K562 (cell line): ENCODE measurements around the gene CFAP69. TPM values are rescaled to one million over a fixed set of nuclear protein-coding genes. Genes with fewer than 3 reads are reported as not detected.

Source experiments
- ATAC-seq: fragments of 200-7000 bp; cut with Tn5 transposase; 3 replicates; pipeline ENCODE4 v1.9.1; 2020; ENCODE audit warnings: moderate library complexity
- BruUV-seq: library from RNA; stranded (reverse); fragments of 400-500 nt; replicated peaks from 2 replicates; lab custom pipeline; 2021; lab: Mats Ljungman, UMichigan
- CTCF ChIA-PET: fragments of 300-600 bp; formaldehyde crosslinking; extraction: SDS; loops from one replicate; lab custom pipeline; 2021; ENCODE audit warnings: low intra/inter-chr PET ratio; lab: Yijun Ruan, JAX
- POLR2A ChIA-PET: fragments of 300-600, 350-650 bp; sonication (Branson Sonifier 250); formaldehyde crosslinking; extraction: SDS; loops from one replicate; lab custom pipeline; 2021; ENCODE audit warnings: antibody characterized with exemption, inconsistent platforms; lab: Yijun Ruan, JAX
- DNase-seq, 4 experiments: peaks; one replicate each; pipeline versions ENCODE4 v3.0.0 to v3.0.0-alpha.2; 2011 to 2018; ENCODE audit warnings: low spot score in 3 of 4, mixed read lengths in 3 of 4; ENCODE audit errors: extremely low read depth in 1 of 4
- FAIRE-seq: peaks from 2 replicates; lab custom pipeline; 2011; peaks lifted over from hg19 to GRCh38; lab: Jason Lieb, UNC
- H2AFZ ChIP-seq: 2 replicates; pipeline ENCODE4 v1.6.0; 2011; ENCODE audit warnings: low read depth, low read length, control low read depth, inconsistent platforms
- H3K27ac ChIP-seq: fragments of 200-600 bp; 3 replicates; pipeline ENCODE4 v1.8.0; 2011; ENCODE audit warnings: low read depth, mild to moderate bottlenecking, control low read depth, inconsistent platforms, low read length, moderate library complexity, mixed read lengths; ENCODE audit errors: extremely low read depth
- H3K27me3 ChIP-seq, 2 experiments: fragments of 300-600 bp in 1 of 2; 2 replicates in 1 of 2; 3 replicates in 1 of 2; pipeline versions ENCODE4 v1.6.0 to v1.8.0; 2011; ENCODE audit warnings: inconsistent platforms in 2 of 2, low read length in 2 of 2, mild to moderate bottlenecking in 1 of 2, mixed read lengths in 1 of 2, moderate library complexity in 1 of 2; ENCODE audit not compliant: control insufficient read depth in 2 of 2, insufficient read depth in 2 of 2
- H3K36me3 ChIP-seq: fragments of 300-600 bp; 3 replicates; pipeline ENCODE4 v1.8.0; 2011; ENCODE audit warnings: mild to moderate bottlenecking, low read length, inconsistent platforms; ENCODE audit not compliant: control insufficient read depth, insufficient read depth
- H3K4me1 ChIP-seq, 2 experiments: fragments of 200-600 bp in 1 of 2; replicated peaks in 1 of 2; 2 replicates in 1 of 2; 3 replicates in 1 of 2; pipeline versions ENCODE4 v1.5.1 to v1.8.0; 2011; ENCODE audit warnings: inconsistent platforms in 2 of 2, low read length in 2 of 2, mild to moderate bottlenecking in 1 of 2, mixed read lengths in 1 of 2, moderate library complexity in 1 of 2; ENCODE audit not compliant: control insufficient read depth in 2 of 2, insufficient read depth in 2 of 2
- H3K4me2 ChIP-seq: 2 replicates; pipeline ENCODE4 v1.6.1; 2011; ENCODE audit warnings: low read length, control low read depth, inconsistent platforms, mixed read lengths; ENCODE audit not compliant: insufficient read depth
- H3K4me3 ChIP-seq: fragments of 200-600 bp; sonication (generic), shearing (Covaris generic); 2 replicates; pipeline ENCODE4 v1.5.1; 2016; ENCODE audit warnings: control low read depth, inconsistent platforms
- H3K79me2 ChIP-seq: fragments of 200-600 bp; 3 replicates; pipeline ENCODE4 v1.8.0; 2011; ENCODE audit warnings: low read length, inconsistent platforms; ENCODE audit not compliant: control insufficient read depth, insufficient read depth
- H3K9ac ChIP-seq, 2 experiments: 2 replicates each; pipeline versions ENCODE4 v1.6.0 to v1.6.1; 2011; ENCODE audit warnings: low read depth in 2 of 2, low read length in 2 of 2, control low read depth in 1 of 2, inconsistent platforms in 1 of 2, mild to moderate bottlenecking in 1 of 2, mixed read lengths in 1 of 2; ENCODE audit not compliant: insufficient read depth in 1 of 2
- H3K9me1 ChIP-seq: one replicate; pipeline ENCODE4 v1.6.0; 2011; ENCODE audit warnings: inconsistent platforms, mild to moderate bottlenecking, low read length, moderate library complexity; ENCODE audit not compliant: control insufficient read depth, insufficient read depth
- H3K9me3 ChIP-seq: replicated peaks from 2 replicates; pipeline ENCODE4 v1.5.1; 2011; ENCODE audit warnings: low read depth, low read length, inconsistent platforms; ENCODE audit not compliant: control insufficient read depth, insufficient read depth
- H4K20me1 ChIP-seq: replicated peaks from 2 replicates; pipeline ENCODE4 v1.6.1; 2011; ENCODE audit warnings: low read length, inconsistent platforms, mixed read lengths; ENCODE audit not compliant: control insufficient read depth, insufficient read depth
- ADNP ChIP-seq: fragments of 200-800 bp; sonication (Bioruptor generic); IDR thresholded peaks from 2 replicates; pipeline ENCODE4 v1.6.1; 2016; ENCODE audit warnings: missing genetic modification characterization, missing compliant biosample characterization
- BCOR ChIP-seq: fragments of 450-650 bp; IDR thresholded peaks from 2 replicates; pipeline ENCODE4 v1.6.1; 2016
- E2F3 ChIP-seq: fragments of 250-450 bp; sonication (Bioruptor Pico); IDR thresholded peaks from 2 replicates; pipeline ENCODE4 v1.4.0; 2020; ENCODE audit warnings: mild to moderate bottlenecking
- ETV5 ChIP-seq: sonication (generic); formaldehyde crosslinking; IDR thresholded peaks from 2 replicates; pipeline ENCODE4 v1.4.0; 2020; ENCODE audit warnings: low read depth, mild to moderate bottlenecking, missing genetic modification reagents
- RBM39 ChIP-seq: fragments of 200-400 bp; formaldehyde crosslinking; optimal IDR thresholded peaks from 2 replicates; pipeline ENCODE3; 2018; ENCODE audit warnings: low read depth, low read length
- STAG1 ChIP-seq: sonication (generic); formaldehyde crosslinking; IDR thresholded peaks from 2 replicates; pipeline ENCODE4 v1.5.0; 2020; ENCODE audit warnings: missing genetic modification reagents, borderline replicate concordance
- TFAM ChIP-seq: fragments of 250-450 bp; sonication (Bioruptor Pico); conservative IDR thresholded peaks from 2 replicates; pipeline ENCODE4 v1.5.0; 2021; ENCODE audit warnings: mild to moderate bottlenecking, moderate library complexity
- ZNF324 ChIP-seq: fragments of 250-450 bp; sonication (Bioruptor Pico); IDR thresholded peaks from 2 replicates; pipeline ENCODE4 v1.4.0; 2020; ENCODE audit warnings: mild to moderate bottlenecking
- ZNF444 ChIP-seq: fragments of 250-450 bp; sonication (Bioruptor Pico); IDR thresholded peaks from 2 replicates; pipeline ENCODE4 v1.4.0; 2020; ENCODE audit warnings: mild to moderate bottlenecking, moderate library complexity
- ZNF668 ChIP-seq: fragments of 250-450 bp; sonication (Bioruptor Pico); IDR thresholded peaks from 2 replicates; pipeline ENCODE4 v1.8.0; 2022; ENCODE audit warnings: mild to moderate bottlenecking, inconsistent platforms
- ZNF79 ChIP-seq: fragments of 250-450 bp; sonication (Bioruptor Pico); IDR thresholded peaks from 2 replicates; pipeline ENCODE4 v1.4.0; 2020; ENCODE audit warnings: low read depth, mild to moderate bottlenecking, moderate library complexity
- WGBS: fragments of 100-300 bp; shearing (Covaris generic); methylation state at CpG from one replicate; pipeline ENCODE4 v1.1.6; 2016; ENCODE audit warnings: low coverage, mixed read lengths; ENCODE audit not compliant: insufficient coverage; ENCODE audit errors: missing lambda C conversion rate; 5-methylcytosine and 5-hydroxymethylcytosine counted together
- in situ Hi-C: fragments of 300-500 bp; cut with MboI; formaldehyde crosslinking; loops from 4 replicates; pipeline ENCODE4 v1.15.0; 2018; ENCODE audit warnings: inconsistent platforms, mixed read lengths
- intact Hi-C: fragments of 100-400 bp; cut with micrococcal nuclease; formaldehyde crosslinking; loops from 2 replicates; pipeline ENCODE4 v1.14.2; 2022
- polyA plus RNA-seq, 8 experiments: library from polyadenylated mRNA; depleted of rRNA in 4 of 8; stranded (reverse) in 5 of 8; unstranded in 3 of 8; fragments of >200 nt; fragmentation: Nextera tagmentation in 2 of 8; fragmentation: Illumina TruSeq in 1 of 8; extraction: Ambion mirVana in 2 of 8; extraction: Trizol in 1 of 8; gene quantifications; 2 replicates each; pipeline versions ENCODE4 v1.2.1 to v1.2.3, GENCODE V29; 2011 to 2014; ENCODE audit warnings: inconsistent platforms in 1 of 8, missing spikeins in 1 of 8
- total RNA-seq, 7 experiments: library from RNA; depleted of rRNA in 6 of 7; stranded (reverse); fragments of >200 nt in 6 of 7; fragmentation: Illumina TruSeq in 2 of 7; extraction: Trizol in 2 of 7; gene quantifications; 2 replicates each; pipeline versions ENCODE4 v1.2.1 to v1.2.3, GENCODE V29; 2011 to 2021; ENCODE audit warnings: low replicate concordance in 1 of 7
- TF ChIP-seq, protein P1 (sequence below): sonication (generic); formaldehyde crosslinking; IDR thresholded peaks from 2 replicates; pipeline ENCODE4 v1.8.0; 2022; ENCODE audit warnings: missing genetic modification reagents, mild to moderate bottlenecking, moderate library complexity, borderline replicate concordance
- TF ChIP-seq, protein P2 (sequence below), 2 experiments: fragments of 450-650 bp in 1 of 2; sonication (generic) in 1 of 2; formaldehyde crosslinking in 1 of 2; IDR thresholded peaks; 2 replicates each; pipeline versions ENCODE4 v1.7.1 to v1.9.0; 2016 to 2022; ENCODE audit warnings: inconsistent platforms in 1 of 2, mild to moderate bottlenecking in 1 of 2, missing genetic modification reagents in 1 of 2
- TF ChIP-seq, protein P3 (sequence below): fragments of 250-450 bp; sonication (Bioruptor Pico); IDR thresholded peaks from 2 replicates; pipeline ENCODE4 v1.8.0; 2021; ENCODE audit warnings: borderline replicate concordance, mild to moderate bottlenecking, moderate library complexity; ENCODE audit not compliant: poor library complexity, severe bottlenecking

CFAP69 gene
- total and polyA plus RNA-seq, 9 of the 15 experiments (the other 6 are each of a cell fraction or from before 2014, with no cell fraction given) = 0.24 to 5.1 (median 1.7) TPM

DNA sequence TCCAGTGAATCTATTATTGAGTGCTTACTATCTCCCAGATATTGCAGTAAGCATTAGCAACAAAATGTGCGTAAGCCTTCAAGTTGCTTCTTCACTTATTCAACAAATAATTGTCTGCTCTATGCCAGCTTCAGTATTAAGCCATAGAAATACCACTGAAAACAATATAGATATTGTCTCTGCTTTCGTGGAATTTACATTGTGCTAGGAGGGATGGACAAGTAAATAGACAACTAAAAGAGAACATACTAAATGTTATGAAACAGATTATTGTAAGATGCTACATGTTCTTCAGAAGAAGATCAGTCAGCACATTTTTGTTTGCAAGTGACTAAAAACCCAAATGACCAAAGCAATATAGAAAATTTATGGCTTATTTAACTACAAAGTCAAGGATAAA, 27.3 kb downstream of the CFAP69 start:
- DNase-seq (no peak), FAIRE-seq (no peak), ATAC-seq (no peak)
- CTCF ChIA-PET = no interaction called here
- Histone ChIP-seq H2AFZ (no peak overlapping the region), H3K4me2 (no peak overlapping the region), H3K9me3 (no peaks in the 10 kb centered on the region), H3K9ac (no peak overlapping the region), H3K4me3 (no peak overlapping the region), H3K27ac (no peak overlapping the region), H3K79me2 (no peaks in the 10 kb centered on the region), H3K36me3 (no peaks in the 10 kb centered on the region), H4K20me1 (no peaks in the 10 kb centered on the region), H3K9me1 (no peaks in the 10 kb centered on the region), H3K27me3 (no peaks in the 10 kb centered on the region), H3K4me1 (no peaks in the 10 kb centered on the region)
- POLR2A ChIA-PET = no interaction called here
- no TSS peak for BruUV-seq
- intact Hi-C loops = no loop called here
- 18% methylated on average over 2 of the region's 2 CpGs for WGBS
- in situ Hi-C loops = no loop called here
- TF ChIP-seq STAG1 (CRISPR knock-in tag) (no peak), ADNP (tag) (no peak), RBM39 (no peak), TFAM (CRISPR knock-in tag) (no peak), ETV5 (no peak), ZNF79 (no peak), BCOR (no peak), ZNF324 (CRISPR knock-in tag) (no peak), ZNF668 (CRISPR knock-in tag) (no peak), E2F3 (CRISPR knock-in tag) (no peak), ZNF444 (CRISPR knock-in tag) (no peak)
- TF ChIP-seq, protein P1, sequence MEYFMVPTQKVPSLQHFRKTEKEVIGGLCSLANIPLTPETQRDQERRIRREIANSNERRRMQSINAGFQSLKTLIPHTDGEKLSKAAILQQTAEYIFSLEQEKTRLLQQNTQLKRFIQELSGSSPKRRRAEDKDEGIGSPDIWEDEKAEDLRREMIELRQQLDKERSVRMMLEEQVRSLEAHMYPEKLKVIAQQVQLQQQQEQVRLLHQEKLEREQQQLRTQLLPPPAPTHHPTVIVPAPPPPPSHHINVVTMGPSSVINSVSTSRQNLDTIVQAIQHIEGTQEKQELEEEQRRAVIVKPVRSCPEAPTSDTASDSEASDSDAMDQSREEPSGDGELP (CRISPR knock-in tag) = no peak
- TF ChIP-seq, protein P2, sequence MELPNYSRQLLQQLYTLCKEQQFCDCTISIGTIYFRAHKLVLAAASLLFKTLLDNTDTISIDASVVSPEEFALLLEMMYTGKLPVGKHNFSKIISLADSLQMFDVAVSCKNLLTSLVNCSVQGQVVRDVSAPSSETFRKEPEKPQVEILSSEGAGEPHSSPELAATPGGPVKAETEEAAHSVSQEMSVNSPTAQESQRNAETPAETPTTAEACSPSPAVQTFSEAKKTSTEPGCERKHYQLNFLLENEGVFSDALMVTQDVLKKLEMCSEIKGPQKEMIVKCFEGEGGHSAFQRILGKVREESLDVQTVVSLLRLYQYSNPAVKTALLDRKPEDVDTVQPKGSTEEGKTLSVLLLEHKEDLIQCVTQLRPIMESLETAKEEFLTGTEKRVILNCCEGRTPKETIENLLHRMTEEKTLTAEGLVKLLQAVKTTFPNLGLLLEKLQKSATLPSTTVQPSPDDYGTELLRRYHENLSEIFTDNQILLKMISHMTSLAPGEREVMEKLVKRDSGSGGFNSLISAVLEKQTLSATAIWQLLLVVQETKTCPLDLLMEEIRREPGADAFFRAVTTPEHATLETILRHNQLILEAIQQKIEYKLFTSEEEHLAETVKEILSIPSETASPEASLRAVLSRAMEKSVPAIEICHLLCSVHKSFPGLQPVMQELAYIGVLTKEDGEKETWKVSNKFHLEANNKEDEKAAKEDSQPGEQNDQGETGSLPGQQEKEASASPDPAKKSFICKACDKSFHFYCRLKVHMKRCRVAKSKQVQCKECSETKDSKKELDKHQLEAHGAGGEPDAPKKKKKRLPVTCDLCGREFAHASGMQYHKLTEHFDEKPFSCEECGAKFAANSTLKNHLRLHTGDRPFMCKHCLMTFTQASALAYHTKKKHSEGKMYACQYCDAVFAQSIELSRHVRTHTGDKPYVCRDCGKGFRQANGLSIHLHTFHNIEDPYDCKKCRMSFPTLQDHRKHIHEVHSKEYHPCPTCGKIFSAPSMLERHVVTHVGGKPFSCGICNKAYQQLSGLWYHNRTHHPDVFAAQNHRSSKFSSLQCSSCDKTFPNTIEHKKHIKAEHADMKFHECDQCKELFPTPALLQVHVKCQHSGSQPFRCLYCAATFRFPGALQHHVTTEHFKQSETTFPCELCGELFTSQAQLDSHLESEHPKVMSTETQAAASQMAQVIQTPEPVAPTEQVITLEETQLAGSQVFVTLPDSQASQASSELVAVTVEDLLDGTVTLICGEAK (IDR thresholded peaks at IDR 0.05) = no peak
- TF ChIP-seq, protein P2 (CRISPR knock-in tag; IDR thresholded peaks at IDR 0.05) = no peak
- TF ChIP-seq, protein P3, sequence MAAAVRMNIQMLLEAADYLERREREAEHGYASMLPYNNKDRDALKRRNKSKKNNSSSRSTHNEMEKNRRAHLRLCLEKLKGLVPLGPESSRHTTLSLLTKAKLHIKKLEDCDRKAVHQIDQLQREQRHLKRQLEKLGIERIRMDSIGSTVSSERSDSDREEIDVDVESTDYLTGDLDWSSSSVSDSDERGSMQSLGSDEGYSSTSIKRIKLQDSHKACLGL (CRISPR knock-in tag) = no peak
